GM19351 (cell line): ENCODE measurements around the gene PHACTR1.
"Not testable (repeated sequence)": the region's sequence is repeated elsewhere in the genome, so short reads cannot be mapped to it uniquely, and the experiment has no call there.

Experiments
- ATAC-seq: cut with Tn5 transposase; IDR thresholded peaks from one replicate; pipeline ENCODE4 v1.9.1; 2021; ENCODE audit warnings: mild to moderate bottlenecking, moderate library complexity; ENCODE audit not compliant: unreplicated experiment

The PHACTR1 gene

DNA sequence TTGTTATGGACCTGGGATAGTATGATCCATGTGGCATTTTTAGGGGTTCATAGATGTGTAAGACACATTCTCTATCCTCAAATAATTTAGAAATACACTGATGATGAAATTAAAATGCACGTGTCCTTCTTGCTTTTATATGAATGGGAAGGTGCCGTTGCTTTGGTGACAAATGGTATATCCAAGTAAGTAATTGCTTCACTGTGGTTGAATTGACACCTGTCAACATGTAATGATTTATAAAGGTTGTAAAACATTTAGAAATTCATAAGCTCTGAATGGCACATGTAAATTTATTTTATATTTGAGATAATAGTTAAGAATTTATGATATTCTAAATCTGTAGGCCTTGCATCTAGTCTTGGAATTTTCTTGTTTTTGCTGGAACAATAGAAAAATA lies 227.0 kb downstream of the PHACTR1 start:
- ATAC-seq = no peak

DNA sequence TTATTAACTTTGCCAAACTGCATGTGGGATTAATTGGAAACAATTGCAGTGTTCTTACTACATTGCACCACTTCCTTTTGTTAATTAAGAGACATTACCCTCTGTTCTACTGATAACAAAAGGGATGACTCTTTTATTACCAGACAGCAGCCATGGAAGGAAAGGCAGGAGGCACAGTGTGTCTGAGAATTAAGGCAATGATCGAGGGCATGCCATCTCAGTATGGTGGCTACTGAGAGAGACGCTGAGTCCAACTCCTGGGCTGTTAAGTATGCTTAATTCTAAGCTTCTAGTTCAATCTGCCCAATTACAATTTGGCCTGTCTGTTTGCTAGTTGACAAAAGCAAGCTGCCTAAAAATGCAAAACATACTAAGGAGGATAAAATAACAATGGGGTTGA lies 227.4 kb downstream of the PHACTR1 start:
- ATAC-seq = no peak

DNA sequence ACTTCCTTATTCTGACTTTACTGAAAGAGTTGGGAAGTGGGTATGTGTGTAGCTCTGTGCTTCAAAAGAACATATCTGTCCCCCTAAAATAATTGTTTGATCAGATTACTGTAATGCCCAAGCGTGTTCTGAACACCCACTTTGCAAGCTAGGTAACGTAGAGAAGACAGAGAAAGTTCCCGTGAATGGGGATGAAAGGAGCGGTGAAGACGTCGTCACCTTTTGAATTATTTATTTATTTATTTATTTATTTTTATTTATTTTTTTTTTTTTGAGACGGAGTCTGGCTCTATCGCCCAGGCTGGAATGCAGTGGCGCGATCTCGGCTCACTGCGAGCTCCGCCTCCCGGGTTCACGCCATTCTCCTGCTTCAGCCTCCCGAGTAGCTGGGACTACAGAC lies 228.0 kb downstream of the PHACTR1 start:
- ATAC-seq = not testable (repeated sequence)

DNA sequence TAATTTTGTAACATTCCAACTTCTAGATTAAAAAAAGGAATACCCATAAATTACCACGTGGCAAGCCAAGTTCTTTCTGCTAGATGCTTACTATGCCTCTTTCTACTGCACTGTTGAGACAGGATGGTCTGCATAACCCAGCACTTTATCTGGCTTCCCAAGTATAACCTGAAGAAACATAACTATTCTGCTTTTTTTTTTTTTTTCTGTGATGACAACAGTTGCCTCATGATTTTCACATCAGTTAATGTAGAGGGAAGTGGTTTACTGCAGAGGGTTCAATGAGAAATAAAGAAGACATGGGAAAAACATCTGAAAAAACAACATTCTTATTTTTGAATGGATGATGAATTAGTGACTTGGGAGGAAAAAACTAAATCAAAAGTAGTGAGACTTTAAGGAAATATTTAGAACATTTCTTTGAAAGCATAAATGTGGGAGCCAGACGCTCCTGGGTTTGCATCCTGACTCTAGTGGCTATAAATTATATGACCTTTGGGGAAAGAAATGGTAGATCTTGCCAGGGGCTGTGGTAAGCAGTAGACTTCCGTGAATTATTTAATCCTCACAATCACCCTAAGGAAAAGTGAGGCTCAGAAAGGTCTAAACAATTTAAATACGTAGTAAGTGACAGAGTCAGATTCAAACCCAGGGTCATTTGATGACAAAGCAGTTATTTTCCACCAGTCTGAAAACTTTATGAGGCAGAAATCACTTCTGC lies 230.7 kb downstream of the PHACTR1 start:
- ATAC-seq = no peak

DNA sequence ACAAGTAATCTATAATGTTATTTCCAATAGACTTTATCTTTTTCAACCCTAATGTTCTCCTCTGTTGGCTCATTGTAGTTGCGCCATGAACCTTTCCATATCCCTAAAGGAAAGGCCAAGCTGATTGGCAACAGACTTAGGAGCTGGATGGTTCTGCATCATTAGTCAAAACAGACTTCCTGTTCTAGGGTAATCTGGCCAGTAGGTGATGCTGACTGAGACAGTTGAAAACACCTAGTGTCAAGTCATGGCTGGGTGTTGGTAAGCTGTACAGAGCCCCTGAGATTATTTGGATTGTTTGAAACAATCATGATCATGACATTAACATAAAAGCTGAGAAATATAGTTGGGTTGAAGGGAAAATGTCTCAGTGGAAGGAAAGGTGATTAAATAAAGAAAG lies 231.4 kb downstream of the PHACTR1 start:
- ATAC-seq = no peak

DNA sequence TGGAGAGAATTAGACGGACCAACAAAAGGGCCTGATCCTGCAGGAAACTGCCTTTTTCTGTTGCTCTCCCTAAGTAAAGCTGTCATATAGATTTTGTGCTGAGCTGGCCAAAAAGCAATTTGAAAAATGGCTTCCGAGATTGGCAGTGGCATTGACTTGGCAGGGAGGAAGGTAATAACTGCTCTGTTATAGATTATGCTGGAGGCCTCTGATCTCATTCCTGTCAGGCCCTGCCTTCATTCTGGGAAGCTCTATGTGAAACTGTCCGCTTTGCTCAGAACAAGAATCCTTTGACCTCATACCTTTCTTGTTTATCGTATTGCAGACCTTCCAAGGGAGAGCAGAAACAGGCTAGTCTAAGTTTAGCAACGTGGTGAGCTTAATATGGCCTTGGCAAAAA lies 234.4 kb downstream of the PHACTR1 start:
- ATAC-seq = no peak

DNA sequence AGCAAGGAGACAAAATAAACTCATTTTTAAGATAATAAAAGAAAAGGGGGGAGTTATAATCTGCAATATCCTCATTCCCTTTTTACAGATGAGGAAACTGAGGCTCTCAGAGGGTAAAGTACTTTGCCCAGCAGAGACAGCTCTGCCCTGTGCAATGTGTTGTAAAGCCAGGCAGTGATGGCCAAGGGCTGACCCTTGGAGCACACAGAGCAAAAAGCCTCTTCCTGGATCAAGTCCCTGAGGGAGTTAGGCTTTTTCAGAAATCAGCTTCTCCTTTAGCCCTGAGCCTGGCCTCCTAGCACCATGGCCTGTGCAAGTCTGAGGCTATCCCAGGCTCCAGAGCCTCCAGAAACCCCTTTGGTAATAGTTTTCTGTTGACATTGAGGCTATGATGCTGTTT lies 234.8 kb downstream of the PHACTR1 start:
- ATAC-seq = no peak

DNA sequence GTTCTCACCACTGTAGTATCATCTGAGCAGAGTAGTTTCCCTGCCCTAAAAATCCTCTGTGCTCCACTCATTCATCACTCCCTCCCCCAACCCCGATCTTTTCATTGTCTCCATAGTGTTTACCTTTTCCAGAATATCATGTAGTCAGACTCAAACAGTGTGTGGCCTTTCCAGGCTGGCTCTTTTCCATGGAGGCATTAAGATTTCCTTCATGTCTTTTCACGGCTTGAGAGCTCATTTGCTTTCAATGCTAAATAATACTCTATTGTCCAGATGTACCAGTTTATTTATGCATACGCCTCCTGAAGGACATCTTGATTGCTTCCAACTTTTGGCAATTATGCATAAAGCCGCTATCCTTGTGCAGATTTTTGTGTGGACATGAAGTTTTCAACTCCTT lies 235.8 kb downstream of the PHACTR1 start:
- ATAC-seq = no peak

DNA sequence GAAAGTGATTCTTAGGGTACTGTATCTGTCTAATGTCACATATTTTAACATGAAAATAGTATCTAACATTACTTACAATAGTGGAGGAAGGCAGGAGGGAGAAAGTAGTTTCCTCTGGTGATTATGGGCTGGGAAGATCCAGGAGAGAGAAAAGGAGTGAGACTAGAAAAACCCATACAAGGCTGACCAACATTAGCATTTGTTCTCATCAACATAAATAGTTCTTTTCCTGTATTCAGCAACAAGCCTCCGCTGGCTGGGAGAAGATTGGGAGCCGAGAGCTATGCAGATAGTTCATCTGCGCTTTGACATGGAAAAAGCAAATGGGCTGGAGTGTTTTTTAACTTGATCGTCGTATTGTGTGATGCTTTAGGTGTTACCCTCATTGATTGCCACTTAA lies 239.4 kb downstream of the PHACTR1 start:
- ATAC-seq = no peak

DNA sequence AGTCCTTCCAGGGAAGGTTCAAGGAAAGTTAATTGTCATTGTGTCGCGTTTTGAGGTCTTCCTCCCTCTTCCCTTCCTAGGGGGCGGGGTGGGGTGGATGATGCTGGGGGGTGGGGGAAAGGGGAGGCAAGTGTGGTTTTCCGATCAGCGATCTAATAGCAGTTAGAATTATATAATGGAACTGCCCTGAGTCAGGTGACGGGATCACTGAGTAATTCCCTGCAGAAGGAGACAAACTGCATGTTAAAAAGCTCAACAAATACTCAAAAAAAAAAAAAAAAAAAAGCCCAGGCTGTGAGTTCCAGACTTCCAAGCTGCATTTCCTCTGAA lies 240.4 kb downstream of the PHACTR1 start:
- no peak for ATAC-seq

DNA sequence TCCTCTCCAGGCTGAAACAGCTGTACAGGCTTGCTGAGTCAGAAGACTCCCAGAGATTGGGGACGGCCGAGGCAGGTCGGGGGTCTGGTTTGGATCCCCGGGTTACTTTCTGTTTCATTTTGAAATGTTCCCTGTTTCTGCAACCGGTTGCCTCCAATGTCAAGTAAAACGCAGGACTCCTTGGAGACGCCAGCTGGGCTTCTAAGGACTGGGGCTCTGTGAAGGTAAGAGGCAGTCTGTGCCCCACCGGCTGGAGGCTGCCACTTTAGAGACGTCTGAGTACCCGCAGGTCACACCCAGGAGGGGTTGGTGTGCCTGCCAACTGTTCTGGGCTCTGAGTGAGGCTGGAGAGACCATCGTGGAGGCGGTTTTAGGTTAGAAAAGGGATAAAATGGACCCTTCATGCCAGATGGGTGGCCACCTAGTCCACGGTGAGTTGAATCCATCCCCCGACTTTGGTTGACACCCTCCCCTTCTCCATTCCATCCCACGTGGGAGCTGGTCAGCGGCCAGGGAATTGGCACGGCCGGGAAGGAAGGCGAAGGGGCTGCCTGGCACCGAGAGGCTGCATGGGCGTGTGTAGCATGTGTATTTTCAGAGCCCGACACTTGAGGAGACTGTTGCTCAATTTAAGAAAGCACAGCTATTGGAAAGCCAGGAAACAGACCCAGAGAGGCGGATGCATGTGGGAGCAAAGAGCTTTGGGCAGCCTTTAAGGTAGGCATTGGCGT lies 240.9 kb downstream of the PHACTR1 start:
- no peak for ATAC-seq

DNA sequence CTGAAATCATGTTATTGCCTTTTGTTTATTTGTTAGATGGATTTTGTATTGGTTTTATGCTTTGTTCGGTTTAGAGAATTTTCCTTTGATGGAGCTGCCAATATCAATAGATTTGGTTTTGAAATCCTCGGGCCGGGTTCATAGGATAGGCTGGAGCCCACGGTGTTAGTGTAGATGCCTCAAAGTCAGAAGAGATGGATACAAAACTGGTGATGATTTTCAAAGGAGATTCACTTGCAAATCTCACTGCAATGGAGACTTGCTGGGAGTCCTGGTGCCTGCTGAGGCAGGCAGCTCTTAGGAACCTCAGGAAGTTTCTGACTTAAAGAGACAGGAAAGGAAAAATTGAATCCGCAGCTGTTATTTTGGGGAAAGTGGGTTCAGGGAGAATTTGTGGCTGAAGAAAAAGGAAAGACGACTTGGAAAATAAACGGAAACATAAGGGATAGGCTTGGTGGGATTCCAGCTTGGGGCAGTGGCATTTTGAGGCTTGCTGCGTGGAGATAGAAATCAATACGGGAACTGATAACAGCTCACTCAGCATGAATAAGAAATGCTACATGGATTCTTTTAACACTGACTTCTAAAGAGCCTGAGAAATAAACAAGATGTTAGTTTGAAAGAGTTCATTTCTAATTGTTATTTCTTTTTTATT lies 241.6 kb downstream of the PHACTR1 start:
- ATAC-seq = no peak

DNA sequence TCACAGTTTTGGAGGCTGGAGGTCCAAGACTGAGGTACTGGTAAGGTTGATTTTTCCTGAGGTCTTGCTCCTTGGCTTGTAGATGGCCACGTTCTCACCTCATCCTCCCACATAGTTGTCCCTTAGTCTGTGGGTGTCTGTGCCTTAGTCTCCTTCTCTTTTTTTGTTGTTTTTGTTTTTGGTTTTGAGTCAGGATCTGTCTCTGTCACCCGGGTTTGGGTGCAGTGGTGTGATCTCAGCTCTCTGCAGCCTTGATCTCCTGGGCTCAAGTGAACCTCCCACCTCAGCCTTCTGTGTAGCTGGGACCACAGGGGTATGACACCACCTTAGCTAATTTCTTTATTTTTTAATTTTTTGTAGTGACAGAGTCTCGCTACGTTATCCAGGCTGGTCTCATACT lies 245.2 kb downstream of the PHACTR1 start:
- no peak for ATAC-seq

DNA sequence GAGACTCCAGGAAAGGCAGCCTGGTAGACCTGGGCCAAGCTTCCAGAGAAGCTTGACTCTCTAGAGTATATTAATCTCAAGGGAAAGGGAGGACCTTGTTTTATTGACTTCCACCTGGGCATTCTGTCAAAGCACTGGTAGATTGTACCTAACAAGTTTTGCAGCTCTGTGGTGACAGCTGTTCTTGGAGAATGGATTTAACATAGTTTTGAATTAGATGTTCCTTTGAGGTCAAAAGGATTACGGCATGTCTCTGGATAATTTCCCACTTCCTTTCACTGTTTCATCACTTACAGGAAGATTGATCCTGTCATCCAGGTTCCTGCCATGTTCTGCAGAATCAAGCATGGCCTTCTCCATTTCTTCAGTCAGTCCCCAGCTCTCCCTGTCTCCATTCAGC lies 246.0 kb downstream of the PHACTR1 start:
- no peak for ATAC-seq

DNA sequence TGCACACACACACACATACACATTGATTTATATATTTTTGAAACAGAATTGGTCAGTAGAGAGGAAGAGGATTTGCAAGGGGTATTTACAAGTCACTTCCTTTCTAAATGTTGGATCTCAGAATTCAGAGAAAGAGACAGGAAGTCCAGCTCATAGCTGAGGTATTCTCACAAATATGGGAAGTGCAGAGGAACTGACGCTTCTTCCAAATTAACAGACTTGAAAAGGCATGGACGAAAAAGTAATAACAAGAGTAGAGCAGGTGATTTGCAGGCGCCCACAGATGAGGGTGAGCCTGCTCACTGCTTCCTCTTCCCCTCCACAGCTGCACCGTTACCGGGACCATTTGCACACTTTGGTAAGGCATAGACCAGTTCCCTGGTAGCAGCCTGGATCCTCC lies 246.4 kb downstream of the PHACTR1 start:
- peak; percentile 51 for ATAC-seq

DNA sequence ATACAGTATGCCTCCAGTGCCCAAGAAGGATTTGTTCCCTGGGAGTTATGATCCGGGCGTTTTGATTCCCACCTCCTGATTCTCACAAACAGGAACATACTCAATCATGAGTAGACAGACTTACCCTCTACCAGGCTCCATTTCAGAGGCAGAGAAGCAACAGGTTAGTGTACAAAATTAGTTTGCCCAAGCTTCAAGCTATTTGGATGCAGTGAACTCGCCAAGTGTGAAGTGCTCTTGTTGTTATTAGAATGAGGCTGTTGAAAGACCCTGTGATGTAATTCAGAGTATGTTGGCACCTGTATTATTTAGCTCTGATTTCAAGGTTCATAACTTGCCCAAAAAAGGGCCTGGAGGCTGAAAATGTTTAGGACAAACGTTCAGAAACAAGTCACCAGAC lies 247.0 kb downstream of the PHACTR1 start:
- no peak for ATAC-seq

DNA sequence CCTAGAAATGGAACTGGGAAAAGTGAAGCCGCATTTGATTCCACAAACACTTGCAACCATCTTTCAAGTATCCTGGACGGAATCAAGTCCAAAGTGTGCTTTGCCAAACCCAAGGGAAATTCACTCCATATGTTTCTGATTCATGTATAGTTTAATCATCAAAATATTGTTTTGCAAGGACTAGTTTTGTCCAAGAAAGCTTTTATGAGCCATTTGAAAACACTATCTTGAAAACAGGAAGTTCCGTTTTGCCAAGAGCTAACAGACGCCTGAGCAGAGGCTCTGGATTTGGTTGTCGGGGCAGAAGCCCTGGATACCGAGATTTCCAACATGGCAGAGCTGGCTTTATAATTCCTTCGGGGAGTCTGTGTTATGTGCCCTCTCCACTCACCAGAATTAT lies 251.1 kb downstream of the PHACTR1 start:
- ATAC-seq = no peak

DNA sequence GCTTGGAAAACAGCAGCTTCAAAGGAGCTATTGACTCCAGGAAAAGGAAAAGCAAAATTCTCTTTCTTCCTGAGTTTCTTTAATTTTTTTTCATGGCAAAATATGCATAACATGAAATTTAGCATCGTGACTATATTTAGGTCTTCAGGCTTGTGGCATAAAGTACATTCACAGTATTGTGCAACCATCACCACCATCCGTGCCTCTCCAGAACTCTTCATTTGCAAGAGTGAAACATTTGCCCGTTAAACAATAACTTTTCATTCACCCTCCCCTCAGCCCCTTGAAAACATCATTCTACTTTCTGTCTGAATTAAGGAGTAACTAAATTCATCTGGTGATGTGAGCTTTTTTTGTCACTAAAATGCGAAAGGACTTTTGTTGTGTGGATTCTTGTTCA lies 251.7 kb downstream of the PHACTR1 start:
- no peak for ATAC-seq

DNA sequence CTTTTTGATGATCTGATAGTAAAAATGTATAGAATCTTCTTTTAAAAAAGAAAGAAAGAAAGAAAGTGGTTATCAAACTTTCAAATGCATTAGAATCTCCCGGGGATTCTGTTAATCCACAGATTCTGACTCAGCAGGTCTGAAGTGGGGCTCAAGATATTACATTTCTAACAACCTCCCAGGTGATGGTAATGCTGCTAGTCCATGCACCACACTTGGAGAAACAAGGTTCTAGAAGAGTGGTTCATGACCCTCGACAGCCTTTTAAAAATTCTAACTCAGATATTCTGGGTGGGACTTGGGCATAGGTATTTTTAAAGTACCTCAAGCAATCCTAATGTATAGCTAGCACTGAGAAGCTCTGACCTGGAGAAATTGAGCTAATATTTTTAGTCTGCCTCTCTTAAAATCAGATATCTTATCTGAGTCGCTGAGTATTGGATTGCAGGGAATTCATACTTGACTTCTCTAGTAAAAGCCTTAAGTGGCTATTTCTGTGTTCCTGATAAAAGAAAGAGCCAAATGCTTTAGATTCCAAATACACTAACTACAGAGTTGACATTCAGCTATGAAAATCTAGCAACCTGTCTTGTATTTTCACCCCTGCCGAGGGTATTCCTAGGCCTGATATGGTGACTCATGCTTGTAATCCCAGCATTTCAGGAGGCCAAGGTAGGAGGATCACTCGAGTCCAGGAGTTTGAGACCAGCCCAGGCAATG lies 252.4 kb downstream of the PHACTR1 start:
- ATAC-seq = no peak

DNA sequence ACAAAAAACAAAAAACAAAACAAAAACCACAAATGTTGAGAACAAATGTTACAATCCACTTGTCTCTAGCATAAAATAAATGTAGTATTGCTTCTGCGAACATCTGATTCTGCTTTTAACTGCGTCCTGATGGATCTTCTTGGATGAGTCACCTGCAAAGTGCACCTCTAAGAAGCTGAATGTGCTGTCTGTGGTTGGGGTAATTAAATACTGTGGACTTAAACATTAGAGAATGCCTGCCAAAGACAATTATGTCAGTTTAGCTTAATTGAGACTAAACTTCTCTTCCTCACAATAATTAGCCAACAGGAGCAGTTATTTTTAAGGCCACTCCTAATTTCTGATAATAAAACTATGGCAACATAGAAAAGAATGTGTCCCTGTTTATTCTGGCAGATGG lies 253.4 kb downstream of the PHACTR1 start:
- ATAC-seq = no peak

DNA sequence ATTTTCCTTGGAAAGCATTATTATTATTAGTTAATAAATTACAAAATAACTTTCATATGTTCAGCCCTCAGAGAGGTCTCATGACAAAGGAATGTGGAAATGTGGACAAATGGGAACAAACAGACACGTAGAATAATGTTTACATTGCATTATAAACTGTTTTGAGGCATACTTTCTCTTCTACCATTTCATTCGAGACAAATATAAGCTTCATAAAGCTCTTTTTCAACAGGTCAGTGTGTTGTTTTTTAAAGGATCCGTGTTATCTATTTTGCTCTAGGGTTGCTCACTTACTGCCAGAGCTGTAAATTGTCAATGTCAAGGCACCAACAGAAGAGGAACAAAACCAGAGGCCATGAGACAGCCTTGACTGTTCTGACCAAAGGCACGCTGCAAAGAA lies 256.8 kb downstream of the PHACTR1 start:
- no peak for ATAC-seq

DNA sequence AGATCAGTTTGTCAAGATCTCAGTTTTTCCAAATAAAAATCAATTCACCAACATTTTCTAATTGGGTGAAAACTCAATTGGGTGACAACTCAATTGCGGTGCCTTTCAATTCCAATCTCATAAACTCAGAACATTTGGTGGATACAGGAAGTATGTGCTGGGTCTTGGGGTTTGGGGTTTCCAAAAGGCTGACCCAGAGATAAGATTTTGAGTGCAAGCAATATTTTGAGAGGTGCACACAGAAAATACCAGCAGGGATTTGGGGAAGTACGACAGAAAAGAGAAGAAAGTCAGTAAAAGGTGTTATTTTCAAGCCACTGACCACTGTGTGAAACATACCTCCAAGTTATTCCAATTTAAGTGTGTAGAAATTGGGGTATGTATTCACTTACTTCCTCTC lies 258.0 kb downstream of the PHACTR1 start:
- ATAC-seq = no peak
